B cell (primary cell): Measurements from ENCODE around the gene LDHD. TPM values are rescaled to one million over a fixed set of nuclear protein-coding genes. Genes with fewer than 3 reads are reported as not detected.
A peak's percentile ranks its signal among the peaks of the same experiment; 100 is the strongest.

Source experiments
- ATAC-seq: fragments of 200-7000 bp; cut with Tn5 transposase; one replicate; pipeline ENCODE4 v1.10.0; 2021; ENCODE audit warnings: low read depth, mild to moderate bottlenecking, moderate number of reproducible peaks, moderate library complexity
- CTCF ChIA-PET: fragments of 350-600 bp; sonication (Branson Sonifier 250); formaldehyde crosslinking; loops from one replicate; lab custom pipeline; 2021; ENCODE audit warnings: antibody characterized with exemption, inconsistent platforms; lab: Charles Lee
- POLR2A ChIA-PET: fragments of 350-600 bp; sonication (Branson Sonifier 250); formaldehyde crosslinking; loops from one replicate; lab custom pipeline; 2021; ENCODE audit warnings: antibody characterized with exemption; lab: Charles Lee
- DNase-seq: peaks from one replicate; pipeline ENCODE4 v3.0.0; 2013
- H2AFZ ChIP-seq: 2 replicates; pipeline ENCODE4 v1.6.1; 2012; ENCODE audit warnings: mild to moderate bottlenecking, low read depth, low read length; ENCODE audit not compliant: insufficient read depth, poor library complexity, severe bottlenecking
- H3K27ac ChIP-seq, 2 donors: 1 replicate in 1 of 2; 2 replicates in 1 of 2; pipeline ENCODE4 v1.5.1; 2012 to 2013; ENCODE audit warnings: low read length in 2 of 2, mild to moderate bottlenecking in 2 of 2, moderate library complexity in 1 of 2
- H3K27me3 ChIP-seq, 4 experiments: fragments of 200-600 bp in 1 of 4; sonication (generic) in 1 of 4; replicated peaks in 1 of 4; 1 replicate in 2 of 4; 2 replicates in 2 of 4; pipeline versions ENCODE4 v1.6.1 to v1.7.0; 2013 to 2016; ENCODE audit warnings: low read length in 3 of 4, mild to moderate bottlenecking in 2 of 4, mixed read lengths in 1 of 4, moderate library complexity in 1 of 4; ENCODE audit not compliant: insufficient read depth in 4 of 4, control insufficient read depth in 3 of 4; ENCODE audit errors: control extremely low read depth in 1 of 4
- H3K36me3 ChIP-seq, 2 experiments: replicated peaks in 1 of 2; 1 replicate in 1 of 2; 2 replicates in 1 of 2; pipeline versions ENCODE4 v1.6.1 to v1.7.1; 2013; ENCODE audit warnings: low read length in 1 of 2; ENCODE audit not compliant: insufficient read depth in 2 of 2, control insufficient read depth in 1 of 2; ENCODE audit errors: control extremely low read depth in 1 of 2, extremely low read depth in 1 of 2
- H3K4me1 ChIP-seq, 2 donors: fragments of 200-600 bp in 1 of 2; sonication (generic) in 1 of 2; 1 replicate in 1 of 2; 2 replicates in 1 of 2; pipeline versions ENCODE4 v1.5.1 to v1.6.1; 2013 to 2017; ENCODE audit warnings: low read length in 2 of 2; ENCODE audit not compliant: control insufficient read depth in 2 of 2, insufficient read depth in 2 of 2
- H3K4me2 ChIP-seq: replicated peaks from 2 replicates; pipeline ENCODE3; 2012; ENCODE audit warnings: mild to moderate bottlenecking, low read depth, low read length; ENCODE audit not compliant: poor library complexity, severe bottlenecking
- H3K4me3 ChIP-seq, 5 experiments: fragments of 200-600 bp in 1 of 5; sonication (generic) in 1 of 5; 1 replicate in 3 of 5; 2 replicates in 2 of 5; pipeline versions ENCODE4 v1.5.1 to v1.7.0; 2011 to 2016; ENCODE audit warnings: low read length in 4 of 5, mild to moderate bottlenecking in 4 of 5, low read depth in 2 of 5, control low read depth in 1 of 5, moderate library complexity in 1 of 5; ENCODE audit not compliant: insufficient read depth in 1 of 5; ENCODE audit errors: control extremely low read depth in 1 of 5, extremely low read depth in 1 of 5
- H3K79me2 ChIP-seq: fragments of 200-600 bp; sonication (generic); one replicate; pipeline ENCODE4 v1.6.0; 2016; ENCODE audit warnings: low read length; ENCODE audit not compliant: control insufficient read depth, insufficient read depth
- H3K9ac ChIP-seq: fragments of 200-600 bp; sonication (generic); 2 replicates; pipeline ENCODE4 v1.6.1; 2017; ENCODE audit warnings: mild to moderate bottlenecking, low read length, moderate library complexity
- H3K9me3 ChIP-seq, 3 donors: one replicate each; pipeline versions ENCODE4 v1.6.1 to v1.7.1; 2013; ENCODE audit warnings: low read length in 2 of 3; ENCODE audit not compliant: control insufficient read depth in 2 of 3, insufficient read depth in 1 of 3; ENCODE audit errors: control extremely low read depth in 1 of 3
- H4K20me1 ChIP-seq: 2 replicates; pipeline ENCODE4 v1.6.0; 2012; ENCODE audit warnings: mild to moderate bottlenecking, low read length; ENCODE audit not compliant: insufficient read depth, control insufficient read depth, poor library complexity, severe bottlenecking
- H3K27ac Mint-ChIP-seq: one replicate; pipeline ENCODE4 v1.8.0; 2021; ENCODE audit warnings: mixed read lengths
- H3K27me3 Mint-ChIP-seq: one replicate; pipeline ENCODE4 v1.8.0; 2021; ENCODE audit warnings: mixed read lengths
- H3K4me1 Mint-ChIP-seq: one replicate; pipeline ENCODE4 v1.8.0; 2021; ENCODE audit warnings: mixed read lengths
- H3K4me3 Mint-ChIP-seq: one replicate; pipeline ENCODE4 v1.8.0; 2021; ENCODE audit warnings: mixed read lengths
- H3K9me3 Mint-ChIP-seq: one replicate; pipeline ENCODE4 v1.8.0; 2022; ENCODE audit warnings: mixed read lengths; ENCODE audit not compliant: insufficient read depth
- EZH2 ChIP-seq: IDR thresholded peaks from 2 replicates; pipeline ENCODE4 v1.6.1; 2012; ENCODE audit warnings: borderline replicate concordance, low read depth, mild to moderate bottlenecking, moderate library complexity, low read length; ENCODE audit not compliant: insufficient read depth, poor library complexity, severe bottlenecking
- WGBS: methylation state at CpG from one replicate; pipeline ENCODE4 v1.1.5; 2013; ENCODE audit warnings: missing lambda C conversion rate; ENCODE audit not compliant: insufficient coverage; 5-methylcytosine and 5-hydroxymethylcytosine counted together
- intact Hi-C: fragments of 100-400 bp; cut with micrococcal nuclease; formaldehyde crosslinking; loops from one replicate; pipeline ENCODE4 v1.10.0; 2022
- polyA plus RNA-seq: library from polyadenylated mRNA; depleted of rRNA; stranded (reverse); fragments of >200 nt; gene quantifications from 2 replicates; pipeline ENCODE4 v1.2.3, GENCODE V29; 2012
- total RNA-seq, 2 donors: library from RNA; stranded (reverse); fragments of 120-200 nt in 1 of 2; gene quantifications; 1 replicate in 1 of 2; 2 replicates in 1 of 2; pipeline versions ENCODE4 v1.2.3 to v1.2.4, GENCODE V29; 2013 to 2022
- TF ChIP-seq, protein P1 (sequence below): fragments of 200-600 bp; IDR thresholded peaks from one replicate; pipeline ENCODE4 v1.8.0; 2022; ENCODE audit warnings: antibody characterized with exemption, mild to moderate bottlenecking

LDHD gene
- total and polyA plus RNA-seq, 2 donors (not counting 1 experiment from before 2014, with no cell fraction given), result 0.19 TPM; not detected in 1

DNA sequence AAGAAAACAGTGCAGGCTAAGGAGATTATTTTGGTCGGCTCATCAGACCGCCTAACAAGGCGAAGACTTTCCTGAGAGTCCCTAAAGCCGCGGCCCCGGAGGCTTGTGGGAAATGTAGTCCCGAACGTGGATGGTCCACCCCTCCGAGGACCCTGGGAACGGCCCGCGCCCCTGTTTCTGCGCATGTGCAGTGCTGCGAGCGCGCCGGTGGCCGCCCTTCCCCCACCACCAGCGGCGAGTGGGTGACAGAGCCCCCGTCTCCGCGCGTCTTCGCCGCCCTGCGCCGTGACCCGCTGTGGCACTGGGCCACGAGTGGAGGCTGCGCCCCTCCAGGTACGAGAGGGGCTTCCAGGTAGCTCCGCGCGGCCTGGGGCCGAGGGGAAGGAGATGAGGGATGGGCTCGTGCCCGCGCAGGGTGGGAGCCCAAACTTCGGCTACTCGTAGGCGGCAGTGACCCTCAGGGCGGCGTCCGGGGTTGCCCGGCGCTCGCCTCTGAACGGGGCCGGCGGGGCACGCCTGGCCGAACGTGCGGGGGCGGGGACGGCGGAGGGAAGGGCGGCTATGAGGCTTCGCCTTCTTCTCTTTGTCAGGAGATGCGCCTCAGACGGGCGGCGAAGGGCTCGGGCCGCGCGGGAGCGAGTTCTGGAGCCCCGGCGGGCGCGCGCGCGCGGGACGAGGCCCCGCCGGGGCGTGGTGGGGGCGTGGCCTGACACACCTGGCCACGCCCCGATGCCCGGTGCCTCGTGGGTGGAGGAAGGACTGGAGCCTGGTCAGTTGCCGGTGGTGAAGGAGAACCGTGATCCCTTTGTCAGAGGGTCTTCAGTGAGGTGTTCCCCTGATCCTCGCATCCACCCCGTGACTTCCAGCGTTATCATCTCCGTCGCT, 32.0 kb upstream of the LDHD start, which contains the start of gene ZFP1:
ZFP1 (plus strand) TSS at position 214 of the 885 bp plus-strand sequence. CDS start 4,428 bp downstream, outside the sequence.
- Mint-ChIP-seq H3K4me1 (peaks cover 20% of the 10 kb centered on the region), H3K27ac (peak within 1 kb of the TSS; percentile 90), H3K9me3 (peaks cover 9% of the 10 kb centered on the region), H3K4me3 (peak within 1 kb of the TSS; percentile 89), H3K27me3 (no peaks in the 10 kb centered on the region)
- Histone ChIP-seq H4K20me1 (no peaks in the 10 kb centered on the region), H3K27me3 (peaks cover 0 to 2% (median 0%) of the 10 kb centered on the region in 4 experiments), H3K79me2 (peaks cover 36% of the 10 kb centered on the region), H3K4me3 (peak within 1 kb of the TSS; percentile 54 to 97 (median 95)), H2AFZ (peak within 1 kb of the TSS; percentile 100), H3K27ac (peak within 1 kb of the TSS; percentile 86 to 90), H3K9me3 (peaks cover 0 to 24% (median 9%) of the 10 kb centered on the region in 3 donors), H3K4me1 (peaks cover 5 to 7% of the 10 kb centered on the region in 2 donors), H3K4me2 (peak within 1 kb of the TSS; percentile 88), H3K36me3 (peaks cover 0 to under 1% of the 10 kb centered on the region in 2 experiments), H3K9ac (peak within 1 kb of the TSS; percentile 92)
- ATAC-seq, result peak; percentile 86
- intact Hi-C loops, result loop anchor here (1.0 to 10.0 kb wide), 10 partner anchors 37 to 854 kb away; partner anchors contain the start of genes ADAT1, CFDP1, GLG1 and PSMD7
- 1% methylated on average over 90 of the region's 93 CpGs for WGBS
- ChIA-PET CTCF (interaction anchor here (1.0 kb wide), 2 partner anchors 50 to 315 kb away, joined by 3 read pairs; no protein-coding TSS in a partner anchor), POLR2A (no interaction called here)
- peak; percentile 95 for DNase-seq
- TF ChIP-seq EZH2, result no peak
- TF ChIP-seq, protein P1, sequence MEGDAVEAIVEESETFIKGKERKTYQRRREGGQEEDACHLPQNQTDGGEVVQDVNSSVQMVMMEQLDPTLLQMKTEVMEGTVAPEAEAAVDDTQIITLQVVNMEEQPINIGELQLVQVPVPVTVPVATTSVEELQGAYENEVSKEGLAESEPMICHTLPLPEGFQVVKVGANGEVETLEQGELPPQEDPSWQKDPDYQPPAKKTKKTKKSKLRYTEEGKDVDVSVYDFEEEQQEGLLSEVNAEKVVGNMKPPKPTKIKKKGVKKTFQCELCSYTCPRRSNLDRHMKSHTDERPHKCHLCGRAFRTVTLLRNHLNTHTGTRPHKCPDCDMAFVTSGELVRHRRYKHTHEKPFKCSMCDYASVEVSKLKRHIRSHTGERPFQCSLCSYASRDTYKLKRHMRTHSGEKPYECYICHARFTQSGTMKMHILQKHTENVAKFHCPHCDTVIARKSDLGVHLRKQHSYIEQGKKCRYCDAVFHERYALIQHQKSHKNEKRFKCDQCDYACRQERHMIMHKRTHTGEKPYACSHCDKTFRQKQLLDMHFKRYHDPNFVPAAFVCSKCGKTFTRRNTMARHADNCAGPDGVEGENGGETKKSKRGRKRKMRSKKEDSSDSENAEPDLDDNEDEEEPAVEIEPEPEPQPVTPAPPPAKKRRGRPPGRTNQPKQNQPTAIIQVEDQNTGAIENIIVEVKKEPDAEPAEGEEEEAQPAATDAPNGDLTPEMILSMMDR, result no peak
